Colon (tissue), 2 donors: Measurements from ENCODE around the gene AP3D1.

Experiments
- FAIRE-seq: peaks from 2 replicates; lab custom pipeline; 2012; peaks lifted over from hg19 to GRCh38; lab: Jason Lieb, UNC
- donor health status: control.
- donor health status: control.

Gene AP3D1

GRCh38 chr19:2061495-2062388 is 89.6 kb downstream of the AP3D1 start:
- FAIRE-seq: no peak

GRCh38 chr19:2060884-2061494 is 90.4 kb downstream of the AP3D1 start:
- FAIRE-seq: no peak

- FAIRE-seq: no peak
Observed at GRCh38 chr19:2059422-2060201, 91.8 kb downstream of the AP3D1 start.

- FAIRE-seq: no peak
Observed at GRCh38 chr19:2058570-2059421, 92.6 kb downstream of the AP3D1 start.

GRCh38 chr19:2057484-2058469 is 93.6 kb downstream of the AP3D1 start:
- no peak for FAIRE-seq

- FAIRE-seq: no peak
Observed at GRCh38 chr19:2056837-2057192, 94.6 kb downstream of the AP3D1 start.

DNA sequence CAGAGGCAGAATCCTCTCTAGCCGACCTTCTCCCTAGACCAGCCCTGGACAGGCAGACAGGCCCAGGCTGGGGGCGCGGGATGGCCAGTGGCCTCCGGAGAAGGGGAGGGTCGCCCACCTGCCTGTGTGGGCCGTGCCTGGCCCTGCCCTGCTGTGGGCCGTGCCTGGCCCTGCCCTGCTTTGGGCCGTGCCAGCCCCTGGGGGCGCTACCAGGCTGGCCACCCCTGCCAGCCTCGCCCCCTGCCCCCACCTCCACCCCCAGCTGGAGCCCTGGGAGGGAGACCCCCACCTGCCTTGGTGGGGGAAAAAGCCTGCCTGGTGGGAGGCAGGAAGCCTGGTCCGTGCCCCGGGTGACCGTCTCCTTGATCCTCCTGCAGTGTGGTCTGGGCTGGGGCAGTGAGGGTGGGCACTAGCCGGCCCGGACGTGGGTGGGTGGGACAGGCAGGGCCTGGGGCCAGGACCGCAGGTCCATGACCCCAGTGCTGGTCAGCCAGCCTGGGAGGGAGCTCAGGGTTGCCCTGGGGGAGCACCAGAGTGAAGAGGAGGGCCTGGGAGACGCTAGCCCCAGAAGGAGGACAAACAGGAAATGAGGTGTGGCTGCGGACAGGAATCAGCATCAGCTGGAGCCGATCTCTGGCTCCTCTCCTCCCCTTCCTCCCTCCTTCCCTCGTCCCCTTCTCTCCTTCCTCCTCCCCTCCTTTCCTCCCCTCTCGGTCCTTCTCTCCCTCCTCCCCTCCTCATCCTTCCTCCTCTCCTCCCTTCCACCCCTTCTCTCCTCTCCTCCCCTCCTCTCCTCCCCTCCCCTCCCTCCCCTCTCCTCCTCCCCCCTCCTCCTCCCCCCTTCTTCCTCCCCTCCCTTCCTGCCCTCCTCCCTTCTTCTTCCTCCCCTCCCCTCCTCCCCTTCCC is 95.2 kb downstream of the AP3D1 start:
- FAIRE-seq: no peak

- FAIRE-seq: no peak
Observed at GRCh38 chr19:2054763-2055162, 96.6 kb downstream of the AP3D1 start.

GRCh38 chr19:2053601-2054389 is 97.6 kb downstream of the AP3D1 start:
- no peak for FAIRE-seq

DNA sequence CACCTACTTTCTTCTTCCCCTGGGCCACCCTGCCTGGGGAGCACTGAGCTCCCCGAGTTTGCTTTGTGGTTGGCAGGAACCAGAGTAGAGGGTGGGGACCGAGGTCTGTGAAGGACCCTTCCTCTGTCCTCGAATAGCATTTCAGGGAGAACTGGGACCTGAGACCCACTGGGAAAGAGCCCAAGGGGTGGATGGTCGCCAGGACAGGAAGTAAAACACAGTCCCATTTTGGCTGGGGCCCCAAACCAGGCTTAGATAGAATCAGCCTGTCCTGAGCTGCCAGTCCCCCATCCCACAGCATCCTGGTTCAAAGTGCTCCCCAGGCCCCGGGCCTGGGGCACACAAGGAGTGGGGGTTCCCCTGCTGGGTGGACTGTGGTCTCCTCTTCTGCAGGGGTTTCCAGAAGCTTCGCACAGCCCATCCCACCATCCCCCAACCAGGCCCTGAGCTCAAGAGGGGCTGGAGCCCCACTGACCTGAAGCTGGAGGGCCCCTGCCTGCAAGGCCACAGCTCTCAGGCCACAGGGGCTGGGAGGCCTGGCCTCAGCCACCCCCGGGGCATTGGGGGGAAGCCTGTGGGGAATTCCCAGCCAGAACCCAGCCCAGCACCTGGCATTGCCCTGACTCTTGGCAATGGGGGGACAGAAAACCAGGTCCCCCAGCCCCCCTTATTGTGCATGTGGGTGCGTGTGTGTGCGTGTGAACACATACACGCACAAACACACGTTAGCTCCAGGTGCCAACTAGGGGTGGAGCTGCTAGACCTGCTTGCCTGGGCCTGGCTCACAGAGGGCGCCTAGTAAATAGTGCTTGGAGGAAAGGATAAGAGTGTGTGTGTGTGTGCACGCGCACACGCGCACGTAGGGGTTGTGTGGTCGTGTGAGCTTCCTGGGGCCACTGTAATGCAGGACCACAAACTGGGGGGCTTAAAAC is 99.3 kb downstream of the AP3D1 start:
- FAIRE-seq: no peak

GRCh38 chr19:2050991-2051772 is 100.2 kb downstream of the AP3D1 start, which contains the start of gene MKNK2:
Gene MKNK2 (minus strand): TSS chr19:2051244. CDS start chr19:2050851, 393 bp downstream.
- no peak for FAIRE-seq
